Measurements from ENCODE around the gene FBLN1. TPM values are rescaled to one million over a fixed set of nuclear protein-coding genes. Genes with fewer than 3 reads are reported as not detected.

The FBLN1 gene
- total RNA-seq, 1 experiment from 2014 or later = 23.4 TPM

- H3K4me2 ChIP-seq (ENCODE audit: low read length) = no peak overlapping the region
- no peak overlapping the region for H2AFZ ChIP-seq (ENCODE audit: low read depth, low read length, poor library complexity, severe bottlenecking)
- BruUV-seq (replicated peaks) = no TSS peak
- H3K27me3 ChIP-seq (ENCODE audit: insufficient read depth, low read length) = no peaks in the 10 kb centered on the region
- ChIA-PET CTCF (no interaction called here), POLR2A (no interaction called here), RAD21 (ENCODE audit: low non-redundant PET in 1 of 2, low total read pairs in 2 of 2, uncharacterized antibody in 2 of 2, unreplicated experiment in 2 of 2) (no interaction called here)
- no peak for ATAC-seq
- no peaks in the 10 kb centered on the region; a peak in 1 of 4 replicates for H3K36me3 ChIP-seq (ENCODE audit: control insufficient read depth in 1 of 2, insufficient read depth in 2 of 2, low read length in 2 of 2)
- no peak for DNase-seq (ENCODE audit: low read depth, low spot score)
- H4K20me1 ChIP-seq (ENCODE audit: insufficient read depth) = no peaks in the 10 kb centered on the region
- TF ChIP-seq ZNF274 (IDR thresholded peaks at IDR 0.05; ENCODE audit: low read depth, low read length) = no peak
- no peak for TF ChIP-seq CBX3 (IDR thresholded peaks at IDR 0.05; ENCODE audit: low read depth)
- TF ChIP-seq RAD21 (IDR thresholded peaks at IDR 0.05; ENCODE audit: low read depth) = no peak
- TF ChIP-seq ELF1 (IDR thresholded peaks at IDR 0.05; ENCODE audit: borderline replicate concordance, low read depth) = no peak
- H3K9me2 ChIP-seq (ENCODE audit: insufficient read depth) = no peaks in the 10 kb centered on the region
- no peak overlapping the region for H3K4me3 ChIP-seq (replicated peaks in 1 of 2; ENCODE audit: low read depth in 1 of 2, low read length in 2 of 2)
- peaks cover 6% of the 10 kb centered on the region; the same call in 1 of the 2 replicates for H3K79me2 ChIP-seq (ENCODE audit: insufficient read depth, low read length)
- peaks cover 16 to 51% of the 10 kb centered on the region in 2 experiments for H3K4me1 ChIP-seq (ENCODE audit: control insufficient read depth in 1 of 2, insufficient read depth in 2 of 2, low read length in 2 of 2)
- peaks cover 0 to 15% of the 10 kb centered on the region in 2 experiments; a peak in 1 of 4 replicates for H3K9me3 ChIP-seq (ENCODE audit: control insufficient read depth in 1 of 2, insufficient read depth in 1 of 2, low read depth in 1 of 2, low read length in 2 of 2)
- H3K27ac ChIP-seq (ENCODE audit: low read depth, low read length) = no peak overlapping the region
- intact Hi-C loops (cut with micrococcal nuclease) = no loop called here
- no peak overlapping the region for H3K9ac ChIP-seq (ENCODE audit: low read length)
Observed at GRCh38 chr22:45628515-45628914, 125.8 kb downstream of the FBLN1 start.

- peaks cover 16 to 51% of the 10 kb centered on the region in 2 experiments for H3K4me1 ChIP-seq (ENCODE audit: control insufficient read depth in 1 of 2, insufficient read depth in 2 of 2, low read length in 2 of 2)
- H3K9me2 ChIP-seq (ENCODE audit: insufficient read depth) = no peaks in the 10 kb centered on the region
- H2AFZ ChIP-seq (ENCODE audit: low read depth, low read length, poor library complexity, severe bottlenecking) = no peak overlapping the region
- no TSS peak for BruUV-seq (replicated peaks)
- ChIA-PET RAD21 (ENCODE audit: low non-redundant PET in 1 of 2, low total read pairs in 2 of 2, uncharacterized antibody in 2 of 2, unreplicated experiment in 2 of 2) (no interaction called here), POLR2A (no interaction called here), CTCF (no interaction called here)
- no peaks in the 10 kb centered on the region for H3K27me3 ChIP-seq (ENCODE audit: insufficient read depth, low read length)
- TF ChIP-seq REST (IDR thresholded peaks at IDR 0.05; ENCODE audit: low read depth) = no peak
- no peak for TF ChIP-seq SP1 (IDR thresholded peaks at IDR 0.05; ENCODE audit: low read depth)
- no peak for TF ChIP-seq POLR2A (IDR thresholded peaks at IDR 0.05; ENCODE audit: borderline replicate concordance, extremely low read depth, insufficient read depth, insufficient read length)
- no peak for TF ChIP-seq EZH2 (IDR thresholded peaks at IDR 0.05)
- TF ChIP-seq EZH2phosphoT487 (IDR thresholded peaks at IDR 0.05; ENCODE audit: borderline replicate concordance) = no peak
- no peak for TF ChIP-seq CEBPB (IDR thresholded peaks at IDR 0.05; ENCODE audit: low read depth)
- TF ChIP-seq SIN3A (IDR thresholded peaks at IDR 0.05; ENCODE audit: low read depth) = no peak
- no peak for TF ChIP-seq SRF (IDR thresholded peaks at IDR 0.05; ENCODE audit: low read depth)
- TF ChIP-seq CBX3 (IDR thresholded peaks at IDR 0.05; ENCODE audit: low read depth) = no peak
- TF ChIP-seq JUND (IDR thresholded peaks at IDR 0.05) = no peak
- no peak for TF ChIP-seq MAX (IDR thresholded peaks at IDR 0.05)
- H4K20me1 ChIP-seq (ENCODE audit: insufficient read depth) = no peaks in the 10 kb centered on the region
- peaks cover 0 to 7% of the 10 kb centered on the region in 2 experiments; a peak in 1 of 4 replicates for H3K9me3 ChIP-seq (ENCODE audit: control insufficient read depth in 1 of 2, insufficient read depth in 1 of 2, low read depth in 1 of 2, low read length in 2 of 2)
- intact Hi-C loops (cut with micrococcal nuclease) = no loop called here
- H3K4me2 ChIP-seq (ENCODE audit: low read length) = no peak overlapping the region
- no peak overlapping the region for H3K4me3 ChIP-seq (replicated peaks in 1 of 2; ENCODE audit: low read depth in 1 of 2, low read length in 2 of 2)
- no peak overlapping the region for H3K9ac ChIP-seq (ENCODE audit: low read length)
- no peaks in the 10 kb centered on the region for H3K36me3 ChIP-seq (ENCODE audit: control insufficient read depth in 1 of 2, insufficient read depth in 2 of 2, low read length in 2 of 2)
- ATAC-seq = no peak
- H3K27ac ChIP-seq (ENCODE audit: low read depth, low read length) = no peak overlapping the region
- peaks cover 6% of the 10 kb centered on the region; the same call in 1 of the 2 replicates for H3K79me2 ChIP-seq (ENCODE audit: insufficient read depth, low read length)
- no peak for DNase-seq (ENCODE audit: low read depth, low spot score)
Observed at GRCh38 chr22:45629469-45630089, 126.9 kb downstream of the FBLN1 start.

Measured in HCT116 (cell line).